K562 (cell line): ENCODE measurements around the gene RPS2. TPM values are rescaled to one million over a fixed set of nuclear protein-coding genes. Genes with fewer than 3 reads are reported as not detected.

Experiments used
- ATF7 ChIP-seq: fragments of 450-650 bp; IDR thresholded peaks from 2 replicates; pipeline ENCODE4 v1.7.1; 2014; ENCODE audit warnings: mild to moderate bottlenecking, moderate library complexity
- BRCA1 ChIP-seq, 2 experiments: fragments of 450-650 bp in 1 of 2; sonication (generic) in 1 of 2; formaldehyde crosslinking in 1 of 2; IDR thresholded peaks; 2 replicates each; pipeline versions ENCODE4 v1.5.0 to v1.6.1; 2017 to 2020; ENCODE audit warnings: mild to moderate bottlenecking in 1 of 2, missing genetic modification reagents in 1 of 2
- ERF ChIP-seq: fragments of 450-650 bp; formaldehyde crosslinking; IDR thresholded peaks from 2 replicates; pipeline ENCODE4 v1.4.0; 2020; ENCODE audit warnings: mild to moderate bottlenecking, mixed read lengths
- IRF2 ChIP-seq: sonication (generic); formaldehyde crosslinking; IDR thresholded peaks from 2 replicates; pipeline ENCODE4 v1.8.1; 2022; ENCODE audit warnings: mild to moderate bottlenecking, missing genetic modification reagents
- JUN ChIP-seq, 2 experiments: sonication (generic) in 1 of 2; formaldehyde crosslinking in 1 of 2; IDR thresholded peaks; 2 replicates each; pipeline versions ENCODE4 v1.6.1 to v1.8.0; 2012 to 2022; ENCODE audit warnings: borderline replicate concordance in 2 of 2, mild to moderate bottlenecking in 2 of 2, improper control_type of control experiment in 1 of 2, low read depth in 1 of 2, low read length in 1 of 2, missing genetic modification reagents in 1 of 2
- NUFIP1 ChIP-seq: fragments of 450-650 bp; IDR thresholded peaks from 2 replicates; pipeline ENCODE4 v1.6.1; 2018; ENCODE audit not compliant: partially characterized antibody
- POLR2B ChIP-seq: fragments of 450-650 bp; IDR thresholded peaks from 2 replicates; pipeline ENCODE4 v1.6.1; 2018; ENCODE audit warnings: low read depth; ENCODE audit not compliant: partially characterized antibody
- RB1 ChIP-seq: fragments of 450-650 bp; IDR thresholded peaks from 2 replicates; pipeline ENCODE4 v1.6.1; 2017; ENCODE audit warnings: low read depth, mild to moderate bottlenecking
- RBM25 ChIP-seq: fragments of 200-400 bp; formaldehyde crosslinking; IDR thresholded peaks from 2 replicates; pipeline ENCODE4 v1.6.1; 2018; ENCODE audit warnings: low read length, low read depth, moderate library complexity; ENCODE audit not compliant: severe bottlenecking
- RBM34 ChIP-seq: fragments of 200-400 bp; formaldehyde crosslinking; IDR thresholded peaks from 2 replicates; pipeline ENCODE4 v1.6.1; 2018; ENCODE audit warnings: low read length, borderline replicate concordance; ENCODE audit not compliant: insufficient read depth
- SOX6 ChIP-seq: fragments of 450-650 bp; IDR thresholded peaks from 2 replicates; pipeline ENCODE4 v1.6.1; 2014; ENCODE audit warnings: mild to moderate bottlenecking
- ZNF184 ChIP-seq: sonication (generic); formaldehyde crosslinking; IDR thresholded peaks from 2 replicates; pipeline ENCODE4 v1.5.0; 2020; ENCODE audit warnings: missing genetic modification reagents
- ZNF197 ChIP-seq: fragments of 200-800 bp; sonication (Bioruptor generic); IDR thresholded peaks from 2 replicates; pipeline ENCODE4 v1.6.1; 2016; ENCODE audit warnings: low read depth, missing genetic modification characterization, missing compliant biosample characterization
- ZNF224 ChIP-seq: sonication (generic); formaldehyde crosslinking; IDR thresholded peaks from 2 replicates; pipeline ENCODE4 v1.8.0; 2022; ENCODE audit warnings: mild to moderate bottlenecking, missing genetic modification reagents
- ZNF551 ChIP-seq: fragments of 250-450 bp; sonication (Bioruptor Pico); IDR thresholded peaks from 2 replicates; pipeline ENCODE4 v1.5.0; 2021; ENCODE audit warnings: mild to moderate bottlenecking, moderate library complexity
- ZNF589 ChIP-seq: fragments of 200-800 bp; sonication (Bioruptor generic); IDR thresholded peaks from 2 replicates; pipeline ENCODE4 v1.6.1; 2016; ENCODE audit warnings: low read depth, missing genetic modification characterization, missing compliant biosample characterization
- polyA plus RNA-seq, 8 experiments: library from polyadenylated mRNA; depleted of rRNA in 4 of 8; stranded (reverse) in 5 of 8; unstranded in 3 of 8; fragments of >200 nt; fragmentation: Nextera tagmentation in 2 of 8; fragmentation: Illumina TruSeq in 1 of 8; extraction: Ambion mirVana in 2 of 8; extraction: Trizol in 1 of 8; gene quantifications; 2 replicates each; pipeline versions ENCODE4 v1.2.1 to v1.2.3, GENCODE V29; 2011 to 2014; ENCODE audit warnings: inconsistent platforms in 1 of 8, missing spikeins in 1 of 8
- total RNA-seq, 7 experiments: library from RNA; depleted of rRNA in 6 of 7; stranded (reverse); fragments of >200 nt in 6 of 7; fragmentation: Illumina TruSeq in 2 of 7; extraction: Trizol in 2 of 7; gene quantifications; 2 replicates each; pipeline versions ENCODE4 v1.2.1 to v1.2.3, GENCODE V29; 2011 to 2021; ENCODE audit warnings: low replicate concordance in 1 of 7
- TF ChIP-seq, protein P1 (sequence below): fragments of 450-650 bp; IDR thresholded peaks from 2 replicates; pipeline ENCODE4 v1.6.1; 2016; ENCODE audit warnings: mild to moderate bottlenecking, moderate library complexity

The RPS2 gene
- total and polyA plus RNA-seq, 9 of the 15 experiments (the other 6 are each of a cell fraction or from before 2014, with no cell fraction given): 834 to 4,794 (median 3,793) TPM

DNA sequence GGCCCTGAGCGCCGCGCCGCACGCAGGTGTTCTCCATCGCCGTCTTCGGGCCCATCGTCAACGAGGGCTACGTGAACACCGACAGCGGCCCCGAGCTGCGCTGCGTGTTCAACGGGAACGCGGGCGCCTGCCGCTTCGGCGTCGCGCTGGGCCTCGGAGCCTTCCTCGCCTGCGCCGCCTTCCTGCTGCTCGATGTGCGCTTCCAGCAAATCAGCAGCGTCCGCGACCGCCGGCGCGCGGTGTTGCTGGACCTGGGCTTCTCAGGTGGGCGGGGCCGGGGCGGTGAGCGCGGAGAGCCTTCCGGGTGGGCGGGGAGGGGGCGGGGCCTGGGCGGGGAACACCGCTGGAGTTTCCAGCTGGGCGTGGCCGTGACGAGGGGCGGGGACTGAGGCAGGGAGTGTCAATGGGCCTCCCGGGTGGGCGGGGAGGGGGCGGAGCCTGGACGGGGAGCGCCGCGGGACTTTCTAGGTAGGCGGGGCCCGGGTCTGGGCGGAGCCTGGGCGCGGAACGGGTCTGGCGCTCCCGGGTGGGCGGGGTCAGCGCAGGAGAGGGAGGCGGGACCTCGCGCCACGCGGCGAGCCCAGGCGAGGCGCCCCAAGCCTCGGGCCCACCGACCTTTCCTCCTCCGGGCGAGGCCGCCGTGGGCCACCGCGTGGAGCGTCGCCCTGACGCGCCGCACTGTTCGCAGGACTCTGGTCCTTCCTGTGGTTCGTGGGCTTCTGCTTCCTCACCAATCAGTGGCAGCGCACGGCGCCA lies 27.5 kb upstream of the RPS2 start (continued):
- TF ChIP-seq, protein P1, sequence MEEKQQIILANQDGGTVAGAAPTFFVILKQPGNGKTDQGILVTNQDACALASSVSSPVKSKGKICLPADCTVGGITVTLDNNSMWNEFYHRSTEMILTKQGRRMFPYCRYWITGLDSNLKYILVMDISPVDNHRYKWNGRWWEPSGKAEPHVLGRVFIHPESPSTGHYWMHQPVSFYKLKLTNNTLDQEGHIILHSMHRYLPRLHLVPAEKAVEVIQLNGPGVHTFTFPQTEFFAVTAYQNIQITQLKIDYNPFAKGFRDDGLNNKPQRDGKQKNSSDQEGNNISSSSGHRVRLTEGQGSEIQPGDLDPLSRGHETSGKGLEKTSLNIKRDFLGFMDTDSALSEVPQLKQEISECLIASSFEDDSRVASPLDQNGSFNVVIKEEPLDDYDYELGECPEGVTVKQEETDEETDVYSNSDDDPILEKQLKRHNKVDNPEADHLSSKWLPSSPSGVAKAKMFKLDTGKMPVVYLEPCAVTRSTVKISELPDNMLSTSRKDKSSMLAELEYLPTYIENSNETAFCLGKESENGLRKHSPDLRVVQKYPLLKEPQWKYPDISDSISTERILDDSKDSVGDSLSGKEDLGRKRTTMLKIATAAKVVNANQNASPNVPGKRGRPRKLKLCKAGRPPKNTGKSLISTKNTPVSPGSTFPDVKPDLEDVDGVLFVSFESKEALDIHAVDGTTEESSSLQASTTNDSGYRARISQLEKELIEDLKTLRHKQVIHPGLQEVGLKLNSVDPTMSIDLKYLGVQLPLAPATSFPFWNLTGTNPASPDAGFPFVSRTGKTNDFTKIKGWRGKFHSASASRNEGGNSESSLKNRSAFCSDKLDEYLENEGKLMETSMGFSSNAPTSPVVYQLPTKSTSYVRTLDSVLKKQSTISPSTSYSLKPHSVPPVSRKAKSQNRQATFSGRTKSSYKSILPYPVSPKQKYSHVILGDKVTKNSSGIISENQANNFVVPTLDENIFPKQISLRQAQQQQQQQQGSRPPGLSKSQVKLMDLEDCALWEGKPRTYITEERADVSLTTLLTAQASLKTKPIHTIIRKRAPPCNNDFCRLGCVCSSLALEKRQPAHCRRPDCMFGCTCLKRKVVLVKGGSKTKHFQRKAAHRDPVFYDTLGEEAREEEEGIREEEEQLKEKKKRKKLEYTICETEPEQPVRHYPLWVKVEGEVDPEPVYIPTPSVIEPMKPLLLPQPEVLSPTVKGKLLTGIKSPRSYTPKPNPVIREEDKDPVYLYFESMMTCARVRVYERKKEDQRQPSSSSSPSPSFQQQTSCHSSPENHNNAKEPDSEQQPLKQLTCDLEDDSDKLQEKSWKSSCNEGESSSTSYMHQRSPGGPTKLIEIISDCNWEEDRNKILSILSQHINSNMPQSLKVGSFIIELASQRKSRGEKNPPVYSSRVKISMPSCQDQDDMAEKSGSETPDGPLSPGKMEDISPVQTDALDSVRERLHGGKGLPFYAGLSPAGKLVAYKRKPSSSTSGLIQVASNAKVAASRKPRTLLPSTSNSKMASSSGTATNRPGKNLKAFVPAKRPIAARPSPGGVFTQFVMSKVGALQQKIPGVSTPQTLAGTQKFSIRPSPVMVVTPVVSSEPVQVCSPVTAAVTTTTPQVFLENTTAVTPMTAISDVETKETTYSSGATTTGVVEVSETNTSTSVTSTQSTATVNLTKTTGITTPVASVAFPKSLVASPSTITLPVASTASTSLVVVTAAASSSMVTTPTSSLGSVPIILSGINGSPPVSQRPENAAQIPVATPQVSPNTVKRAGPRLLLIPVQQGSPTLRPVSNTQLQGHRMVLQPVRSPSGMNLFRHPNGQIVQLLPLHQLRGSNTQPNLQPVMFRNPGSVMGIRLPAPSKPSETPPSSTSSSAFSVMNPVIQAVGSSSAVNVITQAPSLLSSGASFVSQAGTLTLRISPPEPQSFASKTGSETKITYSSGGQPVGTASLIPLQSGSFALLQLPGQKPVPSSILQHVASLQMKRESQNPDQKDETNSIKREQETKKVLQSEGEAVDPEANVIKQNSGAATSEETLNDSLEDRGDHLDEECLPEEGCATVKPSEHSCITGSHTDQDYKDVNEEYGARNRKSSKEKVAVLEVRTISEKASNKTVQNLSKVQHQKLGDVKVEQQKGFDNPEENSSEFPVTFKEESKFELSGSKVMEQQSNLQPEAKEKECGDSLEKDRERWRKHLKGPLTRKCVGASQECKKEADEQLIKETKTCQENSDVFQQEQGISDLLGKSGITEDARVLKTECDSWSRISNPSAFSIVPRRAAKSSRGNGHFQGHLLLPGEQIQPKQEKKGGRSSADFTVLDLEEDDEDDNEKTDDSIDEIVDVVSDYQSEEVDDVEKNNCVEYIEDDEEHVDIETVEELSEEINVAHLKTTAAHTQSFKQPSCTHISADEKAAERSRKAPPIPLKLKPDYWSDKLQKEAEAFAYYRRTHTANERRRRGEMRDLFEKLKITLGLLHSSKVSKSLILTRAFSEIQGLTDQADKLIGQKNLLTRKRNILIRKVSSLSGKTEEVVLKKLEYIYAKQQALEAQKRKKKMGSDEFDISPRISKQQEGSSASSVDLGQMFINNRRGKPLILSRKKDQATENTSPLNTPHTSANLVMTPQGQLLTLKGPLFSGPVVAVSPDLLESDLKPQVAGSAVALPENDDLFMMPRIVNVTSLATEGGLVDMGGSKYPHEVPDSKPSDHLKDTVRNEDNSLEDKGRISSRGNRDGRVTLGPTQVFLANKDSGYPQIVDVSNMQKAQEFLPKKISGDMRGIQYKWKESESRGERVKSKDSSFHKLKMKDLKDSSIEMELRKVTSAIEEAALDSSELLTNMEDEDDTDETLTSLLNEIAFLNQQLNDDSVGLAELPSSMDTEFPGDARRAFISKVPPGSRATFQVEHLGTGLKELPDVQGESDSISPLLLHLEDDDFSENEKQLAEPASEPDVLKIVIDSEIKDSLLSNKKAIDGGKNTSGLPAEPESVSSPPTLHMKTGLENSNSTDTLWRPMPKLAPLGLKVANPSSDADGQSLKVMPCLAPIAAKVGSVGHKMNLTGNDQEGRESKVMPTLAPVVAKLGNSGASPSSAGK: peak; percentile 94
- peak; percentile 76; the same call in 1 of the 2 replicates for TF ChIP-seq ZNF224 (CRISPR knock-in tag)
- 0 out of 2 replicates have a peak, but pooled peaks have one; percentile 77 for TF ChIP-seq RBM34
- TF ChIP-seq IRF2 (CRISPR knock-in tag): 0 out of 2 replicates have a peak, but pooled peaks have one; percentile 55
- TF ChIP-seq ZNF551 (CRISPR knock-in tag): no peak
- no peak for TF ChIP-seq NUFIP1
- no peak for TF ChIP-seq ZNF197 (CRISPR knock-in tag)
- TF ChIP-seq RBM25: peak; percentile 34
- peak; percentile 43 for TF ChIP-seq SOX6
- no peak for TF ChIP-seq BRCA1 (IDR thresholded peaks at IDR 0.05)
- TF ChIP-seq BRCA1 (CRISPR knock-in tag; IDR thresholded peaks at IDR 0.05): no peak
- peak; percentile 40 for TF ChIP-seq POLR2B
- TF ChIP-seq ERF (CRISPR knock-in tag): peak; percentile 94
- TF ChIP-seq JUN (IDR thresholded peaks at IDR 0.05; ENCODE audit: borderline replicate concordance, low read depth, low read length): peak; percentile 37; the same call in 1 of the 2 replicates
- TF ChIP-seq JUN (CRISPR knock-in tag; IDR thresholded peaks at IDR 0.05; ENCODE audit: borderline replicate concordance): peak; percentile 73; the same call in 1 of the 2 replicates
- no peak for TF ChIP-seq ZNF184 (CRISPR knock-in tag)
- peak; percentile 81 for TF ChIP-seq RB1
- TF ChIP-seq ATF7: peak; percentile 36; the same call in 1 of the 2 replicates
- 0 out of 2 replicates have a peak, but pooled peaks have one; percentile 42 for TF ChIP-seq ZNF589 (CRISPR knock-in tag)
